GM19397 (cell line): Measurements from ENCODE around the gene KIR2DL1.
"Not testable (repeated sequence)": the region's sequence is repeated elsewhere in the genome, so short reads cannot be mapped to it uniquely, and the experiment has no call there.

ENCODE experiments used
- ATAC-seq: cut with Tn5 transposase; IDR thresholded peaks from one replicate; pipeline ENCODE4 v1.9.1; 2021; ENCODE audit warnings: mild to moderate bottlenecking, moderate library complexity; ENCODE audit not compliant: unreplicated experiment

KIR2DL1 gene

GRCh38 chr19:54771018-54771960 is 1.7 kb downstream of the KIR2DL1 start:
- not testable (repeated sequence) for ATAC-seq

DNA sequence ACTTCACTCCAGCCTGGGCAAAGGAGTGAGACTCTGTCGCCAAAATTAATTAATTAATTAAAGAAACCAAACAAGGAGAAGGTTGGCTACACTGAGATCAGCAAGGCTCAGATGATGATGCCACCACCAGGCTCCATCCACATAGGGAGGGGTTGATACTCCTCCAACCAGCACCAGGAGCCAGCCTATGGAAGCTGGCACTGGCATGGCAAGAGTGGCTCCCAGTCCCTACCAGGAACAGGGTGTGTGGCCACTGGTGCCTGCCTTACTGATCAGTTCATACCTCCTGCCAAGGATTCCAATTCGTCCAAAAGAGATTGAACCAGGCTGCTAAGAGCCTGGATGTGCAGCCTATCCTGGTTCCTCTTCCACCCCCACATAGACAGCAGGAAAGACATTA is 3.1 kb downstream of the KIR2DL1 start:
- ATAC-seq = not testable (repeated sequence)

GRCh38 chr19:54775095-54775815 is 5.7 kb downstream of the KIR2DL1 start:
- not testable (repeated sequence) for ATAC-seq

DNA sequence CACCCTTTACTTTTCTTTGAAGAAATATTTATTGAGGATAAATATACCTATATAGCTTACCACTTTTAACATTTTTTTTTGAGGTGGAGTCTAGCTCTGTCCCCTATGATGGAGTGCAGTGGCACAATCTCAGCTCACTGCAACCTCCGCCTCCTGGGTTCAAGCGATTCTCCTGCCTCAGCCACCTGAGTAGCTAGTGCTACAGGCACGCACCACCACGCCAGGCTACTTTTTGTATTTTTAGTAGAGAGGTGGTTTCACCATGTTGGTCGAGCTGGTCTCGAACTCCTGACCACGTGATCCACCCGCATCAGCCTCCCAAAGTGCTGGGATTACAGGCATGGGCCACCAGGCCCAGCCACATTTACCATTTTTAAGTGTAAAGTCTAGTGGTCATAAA is 6.2 kb downstream of the KIR2DL1 start:
- not testable (repeated sequence) for ATAC-seq

DNA sequence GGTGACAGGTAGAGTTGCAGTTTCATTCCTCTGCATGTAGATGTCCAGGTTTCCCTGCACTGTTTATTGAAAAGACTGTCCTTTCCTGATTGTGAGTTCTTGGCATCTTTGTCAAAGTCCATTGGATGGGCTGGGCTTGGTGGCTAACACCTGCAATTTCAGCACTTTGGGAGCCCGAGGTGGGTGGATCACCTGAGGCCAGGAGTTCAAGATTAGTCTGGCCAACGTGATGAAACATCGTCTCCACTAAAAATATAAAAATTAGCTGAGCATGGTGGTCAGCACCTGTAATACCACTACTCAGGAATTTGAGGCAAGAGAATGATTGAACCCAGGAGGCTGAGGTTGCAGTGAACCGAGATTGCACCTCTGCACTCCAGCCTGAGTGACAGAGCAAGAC is 8.3 kb downstream of the KIR2DL1 start:
- ATAC-seq = not testable (repeated sequence)

DNA sequence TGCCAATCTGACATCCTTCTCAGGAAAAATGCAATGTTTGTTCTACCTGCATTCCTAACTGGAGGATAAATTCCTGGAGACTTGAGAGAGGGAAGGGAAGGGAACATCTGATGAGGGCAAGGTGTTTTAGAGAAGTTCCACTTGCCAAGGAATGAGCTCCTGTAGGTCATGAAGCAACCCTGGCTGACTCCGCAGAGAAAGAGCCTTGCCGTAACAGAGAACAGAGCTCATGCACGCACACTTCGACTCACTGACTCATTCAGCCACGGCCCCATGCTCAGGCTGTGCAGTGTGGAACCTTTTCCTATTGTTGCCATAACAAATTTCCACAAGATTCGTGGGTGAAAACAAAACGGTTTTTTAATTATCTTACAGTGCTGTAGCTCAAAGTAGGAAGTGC is 9.3 kb downstream of the KIR2DL1 start:
- not testable (repeated sequence) for ATAC-seq

DNA sequence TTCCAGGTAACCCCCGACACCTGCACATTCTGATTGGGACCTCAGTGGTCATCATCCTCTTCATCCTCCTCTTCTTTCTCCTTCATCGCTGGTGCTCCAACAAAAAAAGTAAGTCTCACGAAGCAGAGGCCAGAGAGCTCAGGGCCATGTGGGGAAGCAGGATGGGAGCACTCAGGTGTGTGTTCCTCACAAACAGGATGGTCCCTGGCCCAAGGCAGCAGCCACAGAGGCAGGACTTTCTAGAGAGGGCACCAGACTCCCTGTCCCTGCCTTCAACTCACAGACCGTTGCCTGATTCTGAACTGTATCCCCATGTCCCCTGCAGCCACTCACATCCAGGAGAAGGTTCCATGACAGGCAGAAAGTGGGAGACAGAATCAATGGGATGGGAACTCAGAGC is 13.3 kb downstream of the KIR2DL1 start:
- ATAC-seq = not testable (repeated sequence)

GRCh38 chr19:54786091-54786723 is 16.6 kb downstream of the KIR2DL1 start:
- ATAC-seq = not testable (repeated sequence)

- ATAC-seq = not testable (repeated sequence)
These were observed 18.6 kb downstream of the KIR2DL1 start for GRCh38 chr19:54788154-54788553.

DNA sequence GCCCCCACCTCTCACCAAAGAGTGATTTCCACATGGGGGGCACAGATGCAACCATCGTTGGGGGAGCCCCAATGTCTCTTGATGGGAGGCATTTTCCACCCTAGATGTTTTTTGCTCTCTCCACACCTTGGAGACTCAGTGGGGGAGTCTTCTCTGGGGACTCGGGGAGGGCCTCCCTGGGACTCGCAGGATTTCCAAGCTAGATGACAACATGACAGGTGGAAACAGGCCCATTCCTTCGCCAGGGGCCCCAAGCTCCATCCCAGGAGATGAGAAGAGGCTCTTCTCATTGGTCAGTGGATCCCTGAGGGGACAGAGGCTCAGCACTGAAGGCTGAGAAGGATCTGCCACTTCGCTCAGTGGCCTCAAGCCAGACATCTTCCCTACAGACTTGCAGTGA is 21.1 kb downstream of the KIR2DL1 start:
- ATAC-seq = no peak

DNA sequence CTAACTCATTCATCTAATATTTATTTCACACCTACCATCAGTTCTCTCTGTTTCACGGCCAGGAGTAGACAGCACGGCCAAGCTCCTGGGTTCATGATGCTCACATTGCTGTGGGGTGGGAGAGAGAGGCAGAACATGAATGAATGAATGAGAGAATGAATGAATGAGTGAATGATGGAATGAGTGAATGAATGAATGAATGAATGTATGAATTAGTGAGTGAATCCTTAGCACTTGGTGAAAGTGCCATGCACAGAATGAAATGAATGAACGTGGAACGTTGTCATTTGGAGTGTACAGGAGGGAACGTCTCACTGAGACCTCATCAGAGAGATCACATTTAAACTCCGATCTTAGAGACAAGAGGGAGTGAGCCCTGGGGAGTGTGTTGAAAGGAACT is 21.9 kb downstream of the KIR2DL1 start:
- no peak for ATAC-seq

DNA sequence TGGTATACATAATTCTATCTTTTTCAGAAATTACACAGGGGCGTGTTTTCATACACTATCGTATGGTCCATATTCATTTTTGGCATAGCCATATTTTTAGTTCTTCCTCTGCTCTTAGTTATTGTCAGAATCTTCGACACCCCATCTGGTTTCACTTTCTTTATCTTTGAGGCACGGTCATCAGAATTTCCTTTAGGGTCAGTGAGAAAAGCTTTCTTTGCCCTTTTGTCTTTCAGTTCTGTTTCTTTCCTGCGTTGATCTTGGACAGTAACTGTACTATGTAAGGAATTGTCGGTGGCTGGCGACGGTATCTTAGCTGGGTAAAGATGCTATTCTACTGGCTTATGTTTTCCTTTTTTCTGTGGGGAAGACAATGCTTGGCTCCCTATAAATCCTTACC is 23.2 kb downstream of the KIR2DL1 start:
- ATAC-seq = no peak

DNA sequence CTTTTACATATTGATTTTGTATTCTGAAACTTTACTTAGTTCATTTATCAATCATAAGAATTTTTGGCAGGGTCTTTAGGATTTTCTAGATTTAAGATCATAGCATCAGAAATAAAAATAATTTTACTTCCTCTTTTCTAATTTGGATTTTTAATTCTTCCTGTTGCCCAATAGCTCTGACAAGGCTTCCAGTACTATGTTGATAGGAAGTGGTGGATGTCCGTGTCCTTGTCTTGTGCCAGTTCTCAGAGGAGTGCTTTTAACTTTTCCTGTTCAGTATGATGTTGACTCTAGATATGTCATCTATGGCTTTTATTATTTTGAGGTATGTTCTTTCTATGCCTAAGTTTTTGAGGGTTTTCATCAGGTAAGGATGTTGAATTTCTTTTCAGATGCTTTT is 26.2 kb downstream of the KIR2DL1 start:
- ATAC-seq = no peak

DNA sequence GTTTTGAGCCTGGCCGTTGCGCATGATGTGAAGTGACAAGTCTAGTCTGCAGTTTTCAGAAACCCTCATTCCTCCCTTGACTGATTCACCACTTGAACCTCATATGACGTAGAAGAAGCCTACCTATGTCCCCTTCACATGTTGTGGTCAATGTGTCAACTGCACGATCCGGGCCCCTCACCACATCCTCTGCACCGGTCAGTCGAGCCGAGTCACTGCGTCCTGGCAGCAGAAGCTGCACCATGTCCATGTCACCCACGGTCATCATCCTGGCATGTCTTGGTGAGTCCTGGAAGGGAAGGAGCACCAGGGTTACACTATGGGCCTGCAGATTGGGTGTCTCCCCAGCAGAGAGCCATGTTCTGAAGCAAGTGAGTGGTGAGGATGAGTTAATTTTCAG is 33.8 kb downstream of the KIR2DL1 start, which contains the start of gene KIR2DL4:
Gene KIR2DL4 (plus strand): TSS at position 201 of the 400 bp plus-strand sequence. CDS start 42 bp downstream, at position 243.
- ATAC-seq = no peak

DNA sequence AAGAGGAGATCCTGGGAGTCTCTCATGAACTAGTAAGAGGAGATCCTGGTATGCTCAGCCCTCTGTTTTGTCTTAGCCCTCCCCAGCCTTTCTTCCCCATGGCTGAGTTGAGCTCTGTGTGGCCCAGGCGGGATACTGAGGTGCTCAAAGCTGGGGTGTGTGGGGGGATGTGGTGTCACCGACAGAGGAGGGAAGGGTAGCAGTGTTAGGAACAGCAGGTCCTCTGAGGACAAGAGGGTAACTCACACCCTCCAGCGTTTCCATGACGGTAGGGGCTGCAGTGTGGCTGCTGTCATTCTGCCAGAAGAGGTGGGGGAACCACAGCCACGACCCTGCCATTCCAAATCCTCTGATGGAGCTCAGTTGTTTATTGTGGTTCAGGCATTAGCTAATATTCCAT is 34.5 kb downstream of the KIR2DL1 start:
- no peak for ATAC-seq

- ATAC-seq = no peak
These were observed 35.0 kb downstream of the KIR2DL1 start for GRCh38 chr19:54804571-54804970.

DNA sequence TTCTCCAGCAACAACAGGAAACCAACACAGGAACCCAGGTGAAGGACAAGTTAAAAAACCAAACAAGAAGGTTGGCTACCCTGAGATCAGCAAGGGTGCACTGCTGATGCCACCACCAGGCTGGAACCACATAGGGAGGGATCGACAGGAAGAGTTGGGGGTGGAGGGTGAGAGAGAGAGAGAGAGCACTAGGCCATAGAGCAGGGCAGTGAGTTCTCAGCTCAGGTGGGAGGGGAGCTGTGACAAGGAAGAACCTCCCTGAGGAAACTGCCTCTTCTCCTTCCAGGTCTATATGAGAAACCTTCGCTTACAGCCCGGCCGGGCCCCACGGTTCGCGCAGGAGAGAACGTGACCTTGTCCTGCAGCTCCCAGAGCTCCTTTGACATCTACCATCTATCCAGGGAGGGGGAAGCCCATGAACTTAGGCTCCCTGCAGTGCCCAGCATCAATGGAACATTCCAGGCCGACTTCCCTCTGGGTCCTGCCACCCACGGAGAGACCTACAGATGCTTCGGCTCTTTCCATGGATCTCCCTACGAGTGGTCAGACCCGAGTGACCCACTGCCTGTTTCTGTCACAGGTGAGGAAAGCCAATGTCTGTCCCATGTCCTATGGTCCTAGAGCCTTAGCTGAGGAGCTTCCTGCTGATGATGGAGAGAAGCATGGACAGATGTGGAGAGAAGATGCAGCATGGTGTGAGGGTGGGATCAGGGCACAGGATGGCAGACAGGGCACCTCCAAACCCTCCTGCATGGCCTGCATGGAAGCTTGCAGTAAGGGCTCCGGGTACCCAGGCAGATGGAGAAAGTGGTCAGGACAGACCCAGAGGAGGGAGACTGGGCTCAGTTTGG is 36.3 kb downstream of the KIR2DL1 start:
- no peak for ATAC-seq

- ATAC-seq = no peak
These were observed 36.9 kb downstream of the KIR2DL1 start for GRCh38 chr19:54806516-54806838.

DNA sequence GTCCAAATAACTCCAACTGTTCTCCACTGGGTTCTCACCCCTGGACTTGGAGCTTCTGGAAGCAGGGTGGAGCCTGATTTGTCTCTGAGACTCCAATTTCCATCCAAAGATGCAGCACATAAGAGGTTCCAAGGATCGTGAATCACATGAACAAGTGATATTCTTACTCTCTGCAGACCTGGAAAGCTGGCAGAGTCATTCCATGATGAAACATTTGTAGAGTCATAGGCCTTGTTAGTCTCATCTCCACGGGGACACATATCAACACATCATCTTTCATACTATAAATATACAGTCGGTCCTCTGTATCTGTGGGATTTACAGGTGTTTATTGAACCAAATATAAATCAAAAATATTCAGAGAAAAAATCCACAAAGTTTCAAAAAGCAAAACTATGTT is 45.0 kb downstream of the KIR2DL1 start:
- not testable (repeated sequence) for ATAC-seq

DNA sequence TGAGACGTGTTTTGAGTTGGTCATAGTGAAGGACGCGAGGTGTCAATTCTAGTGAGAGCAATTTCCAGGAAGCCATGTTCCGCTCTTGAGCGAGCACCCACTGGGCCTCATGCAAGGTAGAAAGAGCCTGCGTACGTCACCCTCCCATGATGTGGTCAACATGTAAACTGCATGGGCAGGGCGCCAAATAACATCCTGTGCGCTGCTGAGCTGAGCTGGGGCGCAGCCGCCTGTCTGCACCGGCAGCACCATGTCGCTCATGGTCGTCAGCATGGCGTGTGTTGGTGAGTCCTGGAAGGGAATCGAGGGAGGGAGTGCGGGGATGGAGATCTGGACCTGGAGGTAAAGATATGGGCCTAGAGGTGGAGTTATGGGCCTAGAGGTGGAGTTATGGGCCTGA is 46.7 kb downstream of the KIR2DL1 start, which contains the start of gene KIR3DL1:
Gene KIR3DL1 (plus strand): TSS at position 218 of the 400 bp plus-strand sequence.
- not testable (repeated sequence) for ATAC-seq
